ENCODE results near the gene TADA3. TPM values are rescaled to one million over a fixed set of nuclear protein-coding genes. Genes with fewer than 3 reads are reported as not detected.

Gene TADA3
- total RNA-seq, 1 donor from 2014 or later = 63.4 TPM

GRCh38 chr3:9730657-9731205 lies 61.5 kb downstream of the TADA3 start:
- Mint-ChIP-seq H3K9me3 (ENCODE audit: unreplicated experiment) (no peaks in the 10 kb centered on the region), H3K27ac (ENCODE audit: unreplicated experiment) (peak overlapping the region; percentile 94), H3K4me1 (ENCODE audit: unreplicated experiment) (peaks cover 27% of the 10 kb centered on the region), H3K27me3 (ENCODE audit: unreplicated experiment) (peaks cover 16% of the 10 kb centered on the region), H3K4me3 (ENCODE audit: unreplicated experiment) (peak overlapping the region; percentile 80), H3K36me3 (ENCODE audit: unreplicated experiment) (peaks cover 6% of the 10 kb centered on the region)
- TF ChIP-seq CTCF (IDR thresholded peaks at IDR 0.05) = no peak
- DNase-seq (ENCODE audit: extremely low spot score, unreplicated experiment) = no peak

Other genes starting within 250 kb of the TADA3 start
- gene LHFPL4, start 238.7 kb downstream of the TADA3 start, total RNA-seq = not detected in 2 replicates
- gene MTMR14, start 143.0 kb downstream of the TADA3 start, total RNA-seq = 40.1 and 42.7 TPM in 2 replicates
- 0.26 TPM in 1 of 2 replicates, not detected in the other for gene CPNE9, start 88.6 kb downstream of the TADA3 start, total RNA-seq
- 18.3 and 23.0 TPM in 2 replicates for gene BRPF1, start 60.7 kb downstream of the TADA3 start, total RNA-seq
- gene OGG1, start 42.5 kb downstream of the TADA3 start, total RNA-seq = 34.8 and 37.9 TPM in 2 replicates
- 8.8 and 10.7 TPM in 2 replicates for gene CAMK1, start 22.5 kb downstream of the TADA3 start, total RNA-seq
- 140 and 142 TPM in 2 replicates for gene ARPC4, start 609 bp upstream of the TADA3 start, total RNA-seq
- 53.6 and 54.8 TPM in 2 replicates for gene TTLL3, start 17.8 kb upstream of the TADA3 start, total RNA-seq
- 35.9 and 36.1 TPM in 2 replicates for gene RPUSD3, start 51.5 kb upstream of the TADA3 start, total RNA-seq
- not detected in 2 replicates for gene CIDEC, start 87.8 kb upstream of the TADA3 start, total RNA-seq
- 28.5 and 31.5 TPM in 2 replicates for gene JAGN1, start 98.1 kb upstream of the TADA3 start, total RNA-seq
- gene IL17RE, start 110.4 kb upstream of the TADA3 start, total RNA-seq = 0.89 and 1.4 TPM in 2 replicates
- 36.5 and 36.6 TPM in 2 replicates for gene IL17RC, start 124.6 kb upstream of the TADA3 start, total RNA-seq
- 24.8 and 25.3 TPM in 2 replicates for gene CRELD1, start 141.4 kb upstream of the TADA3 start, total RNA-seq
- 6.6 and 7.9 TPM in 2 replicates for gene PRRT3, start 159.9 kb upstream of the TADA3 start, total RNA-seq
- gene EMC3, start 194.4 kb upstream of the TADA3 start, total RNA-seq = 67.1 and 67.7 TPM in 2 replicates
- 6.5 and 8.0 TPM in 2 replicates for gene FANCD2, start 234.0 kb upstream of the TADA3 start, total RNA-seq

All from osteocyte (in vitro differentiated cells).